Activated naive CD8-positive, alpha-beta T cell treated with anti-CD3 and anti-CD28 coated beads for 36 hours (primary cell): ENCODE results near the gene APPBP2. TPM values are rescaled to one million over a fixed set of nuclear protein-coding genes. Genes with fewer than 3 reads are reported as not detected.
"Not testable (repeated sequence)": the region's sequence is repeated elsewhere in the genome, so short reads cannot be mapped to it uniquely, and the experiment has no call there.

Experiments used
- DNase-seq: peaks from one replicate; pipeline ENCODE4 v3.0.0; 2021
- H3K27ac Mint-ChIP-seq: one replicate; pipeline ENCODE4 v1.8.0; 2022; ENCODE audit warnings: mild to moderate bottlenecking, moderate library complexity, mixed read lengths
- H3K27me3 Mint-ChIP-seq: one replicate; pipeline ENCODE4 v1.8.0; 2022; ENCODE audit warnings: mild to moderate bottlenecking, mixed read lengths
- H3K36me3 Mint-ChIP-seq: one replicate; pipeline ENCODE4 v1.8.0; 2021; ENCODE audit warnings: mild to moderate bottlenecking, mixed read lengths
- H3K4me1 Mint-ChIP-seq: one replicate; pipeline ENCODE4 v1.8.0; 2021; ENCODE audit warnings: mixed read lengths
- H3K4me3 Mint-ChIP-seq: one replicate; pipeline ENCODE4 v1.8.0; 2022; ENCODE audit warnings: mild to moderate bottlenecking, moderate library complexity, mixed read lengths
- H3K9me3 Mint-ChIP-seq: one replicate; pipeline ENCODE4 v1.8.0; 2022; ENCODE audit warnings: mixed read lengths
- total RNA-seq, 2 experiments: library from RNA; stranded (reverse); gene quantifications; one replicate each; pipeline ENCODE4 v1.2.3, GENCODE V29; 2021

The APPBP2 gene
- total RNA-seq, 2 experiments from 2014 or later = 21.8 to 23.5 TPM

GRCh38 chr17:60523822-60524221 is 2.2 kb downstream of the APPBP2 start:
- DNase-seq = no peak
- H3K27ac Mint-ChIP-seq = no peak overlapping the region
- peaks cover 27% of the 10 kb centered on the region for H3K4me1 Mint-ChIP-seq
- H3K27me3 Mint-ChIP-seq = no peaks in the 10 kb centered on the region
- H3K9me3 Mint-ChIP-seq = no peaks in the 10 kb centered on the region
- peaks cover 5% of the 10 kb centered on the region for H3K36me3 Mint-ChIP-seq
- peak overlapping the region; percentile 99 for H3K4me3 Mint-ChIP-seq

DNA sequence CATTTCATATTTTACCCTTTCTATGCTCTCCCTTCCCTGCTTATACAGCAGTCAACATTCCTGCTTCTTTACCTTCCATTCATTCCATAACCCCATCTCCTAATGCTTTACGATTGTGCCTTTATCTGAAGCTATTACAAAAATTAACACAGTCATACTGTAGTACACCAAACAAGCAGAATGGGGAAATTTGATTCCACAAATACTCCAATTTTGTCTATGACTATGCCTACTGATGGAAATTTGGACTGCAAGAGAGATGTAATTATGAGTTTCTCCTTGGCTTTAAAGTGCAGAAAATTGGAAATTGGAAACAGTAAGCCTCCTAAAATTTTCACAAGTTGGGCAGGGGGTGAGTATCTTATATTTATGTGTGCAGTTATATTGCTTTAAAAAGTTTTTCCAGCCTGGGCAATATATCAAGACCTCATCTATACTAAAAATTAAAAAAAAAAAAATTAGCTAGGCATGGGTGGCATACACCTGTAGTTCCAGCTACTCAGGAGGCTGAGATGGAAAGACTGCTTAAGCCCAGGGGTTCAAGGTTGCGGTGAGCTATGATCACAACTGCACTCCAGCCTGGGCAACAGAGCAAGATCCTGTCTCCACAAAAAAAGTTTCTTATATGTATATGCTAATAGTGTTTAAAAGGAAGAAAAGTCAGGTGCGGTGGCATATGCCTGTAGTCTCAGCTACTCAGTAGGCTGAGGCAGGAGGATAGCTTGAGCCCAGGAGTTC is 3.0 kb downstream of the APPBP2 start:
- DNase-seq = no peak
- peaks cover 34% of the 10 kb centered on the region for H3K4me1 Mint-ChIP-seq
- H3K27me3 Mint-ChIP-seq = no peaks in the 10 kb centered on the region
- H3K36me3 Mint-ChIP-seq = peaks cover 6% of the 10 kb centered on the region
- H3K27ac Mint-ChIP-seq = no peak overlapping the region
- no peaks in the 10 kb centered on the region for H3K9me3 Mint-ChIP-seq
- H3K4me3 Mint-ChIP-seq = no peak overlapping the region

GRCh38 chr17:60519795-60520194 is 6.2 kb downstream of the APPBP2 start:
- H3K36me3 Mint-ChIP-seq = peaks cover 15% of the 10 kb centered on the region
- H3K4me3 Mint-ChIP-seq = no peak overlapping the region
- H3K27me3 Mint-ChIP-seq = no peaks in the 10 kb centered on the region
- H3K4me1 Mint-ChIP-seq = peaks cover 34% of the 10 kb centered on the region
- no peaks in the 10 kb centered on the region for H3K9me3 Mint-ChIP-seq
- DNase-seq = no peak
- H3K27ac Mint-ChIP-seq = no peak overlapping the region

DNA sequence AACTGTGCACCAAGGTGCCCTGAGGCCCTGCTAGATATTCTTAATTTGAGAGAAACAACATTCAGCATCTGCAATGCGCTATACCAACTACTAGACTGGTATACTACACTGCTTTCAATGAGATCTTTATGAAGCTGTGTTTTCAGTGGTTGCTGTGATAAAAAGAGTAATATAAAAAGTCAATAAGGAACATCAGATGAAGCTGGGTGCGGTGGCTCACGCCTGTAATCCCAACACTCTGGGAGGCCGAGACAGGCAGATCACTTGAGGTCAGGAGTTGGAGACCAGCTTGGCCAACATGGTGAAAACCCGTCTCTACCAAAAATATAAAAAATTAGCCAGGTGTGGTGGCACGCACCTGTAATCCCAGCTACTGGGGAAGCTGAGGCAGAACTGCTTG is 10.4 kb downstream of the APPBP2 start:
- Mint-ChIP-seq H3K4me1 (peaks cover 22% of the 10 kb centered on the region), H3K36me3 (peaks cover 32% of the 10 kb centered on the region)
- not testable (repeated sequence) for H3K27ac Mint-ChIP-seq, H3K9me3 Mint-ChIP-seq, DNase-seq, H3K4me3 Mint-ChIP-seq, H3K27me3 Mint-ChIP-seq

DNA sequence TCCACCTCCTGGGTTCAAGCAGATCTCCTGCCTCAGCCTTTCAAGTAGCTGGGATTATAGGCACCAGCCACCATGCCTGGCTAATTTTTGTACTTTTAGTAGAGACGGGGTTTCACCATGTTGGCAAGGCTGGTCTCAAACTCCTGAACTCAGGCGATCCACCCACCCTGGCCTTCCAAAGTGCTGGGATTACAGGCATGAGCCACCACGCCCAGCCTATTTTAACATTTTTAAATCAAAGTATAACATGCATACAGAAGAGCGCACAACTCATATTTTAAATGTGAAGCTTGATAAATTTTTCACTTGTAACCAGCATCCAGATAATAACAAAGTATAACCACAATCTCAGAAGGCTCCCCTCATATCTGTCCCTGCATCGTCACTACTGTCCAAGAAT is 10.8 kb downstream of the APPBP2 start:
- not testable (repeated sequence) for H3K27ac Mint-ChIP-seq, H3K4me3 Mint-ChIP-seq, H3K27me3 Mint-ChIP-seq, DNase-seq, H3K9me3 Mint-ChIP-seq
- peaks cover 20% of the 10 kb centered on the region for H3K4me1 Mint-ChIP-seq
- peaks cover 32% of the 10 kb centered on the region for H3K36me3 Mint-ChIP-seq

DNA sequence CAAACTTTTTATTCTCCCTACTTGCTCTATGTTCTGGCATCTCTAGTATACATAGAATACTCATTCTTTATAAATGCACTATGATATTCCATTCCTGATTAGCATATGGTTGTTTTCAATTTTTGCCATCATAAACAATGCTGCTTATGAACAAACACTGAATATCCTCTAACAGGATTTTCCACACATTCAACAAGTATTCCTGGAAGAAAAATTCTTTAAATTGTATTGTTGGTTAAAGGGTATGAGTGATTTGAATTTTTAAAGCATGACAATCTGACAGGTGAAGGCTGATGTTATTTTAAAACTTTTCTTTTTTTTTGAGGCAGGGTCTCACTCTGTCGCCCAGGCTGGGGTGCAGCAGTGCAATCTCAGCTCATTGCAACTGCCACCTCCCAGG is 11.5 kb downstream of the APPBP2 start:
- peaks cover 22% of the 10 kb centered on the region for H3K4me1 Mint-ChIP-seq
- no peaks in the 10 kb centered on the region for H3K9me3 Mint-ChIP-seq
- no peak overlapping the region for H3K4me3 Mint-ChIP-seq
- DNase-seq = no peak
- H3K27me3 Mint-ChIP-seq = no peaks in the 10 kb centered on the region
- no peak overlapping the region for H3K27ac Mint-ChIP-seq
- peaks cover 32% of the 10 kb centered on the region for H3K36me3 Mint-ChIP-seq

DNA sequence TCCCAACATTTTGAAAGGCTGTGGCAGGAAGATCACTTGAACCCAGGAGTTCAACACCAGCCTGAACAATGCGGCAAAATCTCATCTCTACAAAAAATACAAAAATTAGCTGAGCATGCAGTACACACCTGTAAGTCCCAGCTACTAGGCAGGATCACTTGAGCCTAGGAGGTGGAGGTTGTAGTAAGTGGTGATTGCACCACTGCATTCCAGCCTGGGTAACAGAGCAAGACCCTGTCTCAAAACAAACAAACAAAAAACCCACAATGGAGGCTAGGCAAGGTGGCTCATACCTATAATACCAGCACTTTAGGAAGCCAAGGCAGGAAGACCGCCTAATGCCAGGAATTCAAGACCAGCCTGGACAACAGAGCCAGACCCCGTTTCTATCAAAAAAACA is 12.0 kb downstream of the APPBP2 start:
- H3K9me3 Mint-ChIP-seq = no peaks in the 10 kb centered on the region
- H3K36me3 Mint-ChIP-seq = peaks cover 32% of the 10 kb centered on the region
- no peak overlapping the region for H3K4me3 Mint-ChIP-seq
- H3K4me1 Mint-ChIP-seq = peaks cover 24% of the 10 kb centered on the region
- no peak for DNase-seq
- H3K27me3 Mint-ChIP-seq = no peaks in the 10 kb centered on the region
- no peak overlapping the region for H3K27ac Mint-ChIP-seq

- H3K36me3 Mint-ChIP-seq = peaks cover 31% of the 10 kb centered on the region
- H3K4me3 Mint-ChIP-seq = no peak overlapping the region
- no peaks in the 10 kb centered on the region for H3K9me3 Mint-ChIP-seq
- H3K4me1 Mint-ChIP-seq = peaks cover 22% of the 10 kb centered on the region
- no peaks in the 10 kb centered on the region for H3K27me3 Mint-ChIP-seq
- DNase-seq = no peak
- no peak overlapping the region for H3K27ac Mint-ChIP-seq
Measured at GRCh38 chr17:60513014-60513413, 13.0 kb downstream of the APPBP2 start.

DNA sequence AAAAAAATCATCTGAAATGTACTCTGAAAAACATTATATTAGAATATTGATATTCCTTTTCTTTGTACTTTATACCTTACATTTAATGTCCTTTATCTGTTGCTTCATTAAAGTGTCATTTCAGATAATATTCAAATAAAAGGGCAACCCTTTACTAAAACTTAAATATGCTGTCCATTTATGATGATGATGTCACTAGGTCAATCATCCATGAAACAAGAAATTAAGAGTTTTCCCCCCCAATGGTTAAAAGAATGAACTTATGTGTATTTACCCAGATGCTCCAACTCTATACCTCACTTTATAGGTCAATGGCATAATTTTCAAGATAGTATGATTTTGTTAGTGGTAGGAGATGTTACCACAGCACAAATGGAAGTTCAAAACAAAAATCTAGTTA is 15.3 kb downstream of the APPBP2 start:
- H3K27me3 Mint-ChIP-seq = no peaks in the 10 kb centered on the region
- peaks cover 23% of the 10 kb centered on the region for H3K36me3 Mint-ChIP-seq
- H3K27ac Mint-ChIP-seq = no peak overlapping the region
- H3K4me3 Mint-ChIP-seq = no peak overlapping the region
- no peaks in the 10 kb centered on the region for H3K9me3 Mint-ChIP-seq
- peaks cover 25% of the 10 kb centered on the region for H3K4me1 Mint-ChIP-seq
- no peak for DNase-seq

GRCh38 chr17:60510031-60510430 is 16.0 kb downstream of the APPBP2 start:
- Mint-ChIP-seq H3K9me3 (no peaks in the 10 kb centered on the region), H3K4me1 (peaks cover 29% of the 10 kb centered on the region), H3K27me3 (no peaks in the 10 kb centered on the region), H3K36me3 (peaks cover 23% of the 10 kb centered on the region), H3K4me3 (no peak overlapping the region), H3K27ac (no peak overlapping the region)
- no peak for DNase-seq

DNA sequence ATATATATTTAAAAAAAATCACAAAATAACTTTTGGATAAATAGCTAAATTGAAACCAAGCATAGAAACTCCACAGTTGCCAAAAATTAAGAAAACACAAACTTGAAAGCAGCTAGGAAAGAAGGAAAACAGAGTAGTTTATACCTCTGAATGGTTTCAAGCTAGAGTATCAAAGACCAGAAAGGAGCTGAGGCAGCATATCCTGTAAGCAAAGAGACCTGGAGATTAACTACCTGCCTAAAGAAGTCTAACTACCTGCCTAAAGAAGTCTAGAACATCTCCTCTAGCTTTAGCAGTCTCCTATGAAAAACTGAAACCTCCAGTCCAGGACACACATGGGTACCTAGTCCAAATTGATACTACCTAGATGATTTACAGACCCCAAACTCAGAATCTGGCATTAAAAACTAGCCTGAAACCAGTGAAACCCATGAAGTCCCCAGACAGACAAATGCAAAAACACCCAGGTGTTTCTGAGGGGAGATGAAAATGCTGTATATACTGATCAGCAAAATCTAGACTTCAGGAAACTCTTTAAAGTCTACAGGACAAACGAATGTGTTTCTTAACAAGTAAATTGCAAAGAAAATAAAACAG is 17.6 kb downstream of the APPBP2 start:
- no peak for DNase-seq
- H3K27me3 Mint-ChIP-seq = no peaks in the 10 kb centered on the region
- H3K9me3 Mint-ChIP-seq = no peaks in the 10 kb centered on the region
- H3K4me1 Mint-ChIP-seq = peaks cover 29% of the 10 kb centered on the region
- peaks cover 18% of the 10 kb centered on the region for H3K36me3 Mint-ChIP-seq
- H3K4me3 Mint-ChIP-seq = no peak overlapping the region
- H3K27ac Mint-ChIP-seq = no peak overlapping the region

DNA sequence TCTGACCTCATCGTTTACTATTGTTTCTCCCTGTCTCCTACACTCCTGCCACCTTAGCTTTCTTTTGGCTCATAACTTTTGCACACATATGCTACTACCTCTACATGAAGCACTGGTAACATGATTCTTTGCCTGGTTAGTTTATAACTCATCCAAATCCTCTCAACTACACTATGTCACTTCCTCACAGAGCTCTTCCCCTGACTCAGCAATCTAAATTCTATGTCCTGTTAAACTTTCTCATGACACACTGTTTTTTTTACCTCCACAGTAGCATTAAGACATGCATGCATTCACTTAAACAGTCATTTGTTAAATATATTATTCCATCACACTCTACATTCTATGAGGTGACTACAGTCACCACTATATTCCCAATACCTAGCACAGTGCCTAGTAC is 19.7 kb downstream of the APPBP2 start:
- no peak for DNase-seq
- Mint-ChIP-seq H3K9me3 (no peaks in the 10 kb centered on the region), H3K4me3 (no peak overlapping the region), H3K27ac (peak overlapping the region; percentile 6), H3K27me3 (no peaks in the 10 kb centered on the region), H3K4me1 (peaks cover 27% of the 10 kb centered on the region), H3K36me3 (peaks cover 15% of the 10 kb centered on the region)

DNA sequence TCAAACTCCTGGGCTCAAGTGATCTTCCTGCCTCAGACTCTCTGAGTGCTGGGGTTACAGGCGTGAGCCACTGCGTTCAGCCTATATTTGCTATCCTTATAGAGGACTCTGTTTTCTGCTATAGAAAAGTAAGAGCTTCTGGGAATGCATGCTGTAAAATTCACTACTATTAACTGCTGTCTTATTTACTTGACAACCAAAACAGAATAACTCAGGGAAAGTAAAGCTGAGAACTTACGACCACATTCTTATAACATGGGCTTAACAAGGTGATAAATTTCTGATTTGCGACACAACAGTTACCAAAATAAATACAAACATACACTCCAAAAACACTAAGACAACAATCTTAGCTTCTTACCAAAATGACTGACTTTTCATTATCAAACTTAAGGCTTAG is 23.9 kb downstream of the APPBP2 start:
- H3K27me3 Mint-ChIP-seq = no peaks in the 10 kb centered on the region
- peaks cover 13% of the 10 kb centered on the region for H3K4me1 Mint-ChIP-seq
- no peak for DNase-seq
- H3K4me3 Mint-ChIP-seq = no peak overlapping the region
- no peak overlapping the region for H3K27ac Mint-ChIP-seq
- peaks cover 19% of the 10 kb centered on the region for H3K36me3 Mint-ChIP-seq
- no peaks in the 10 kb centered on the region for H3K9me3 Mint-ChIP-seq

GRCh38 chr17:60501589-60501988 is 24.5 kb downstream of the APPBP2 start:
- no peaks in the 10 kb centered on the region for H3K9me3 Mint-ChIP-seq
- peaks cover 23% of the 10 kb centered on the region for H3K36me3 Mint-ChIP-seq
- DNase-seq = no peak
- H3K4me1 Mint-ChIP-seq = peaks cover 13% of the 10 kb centered on the region
- H3K27me3 Mint-ChIP-seq = no peaks in the 10 kb centered on the region
- no peak overlapping the region for H3K4me3 Mint-ChIP-seq
- H3K27ac Mint-ChIP-seq = no peak overlapping the region

DNA sequence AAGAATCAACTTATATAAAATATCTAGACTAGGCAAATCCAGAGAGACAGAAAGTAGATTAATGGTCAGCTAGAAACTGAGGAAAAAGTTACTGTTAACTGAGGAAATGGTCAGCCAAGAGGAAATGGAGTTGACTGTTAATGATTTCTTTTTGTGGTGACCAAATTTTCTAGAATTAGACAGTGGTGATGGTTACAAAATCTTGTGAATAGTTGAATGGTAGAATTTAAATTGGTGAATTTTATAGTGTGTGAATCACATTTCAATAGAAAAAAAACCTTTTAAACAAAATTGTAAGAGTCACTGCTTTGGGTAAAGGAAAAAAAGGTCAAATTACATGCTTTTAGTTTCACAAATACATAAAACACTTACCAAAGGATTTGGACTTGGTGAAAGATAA is 30.0 kb downstream of the APPBP2 start:
- H3K27ac Mint-ChIP-seq = no peak overlapping the region
- no peak overlapping the region for H3K4me3 Mint-ChIP-seq
- peaks cover 1% of the 10 kb centered on the region for H3K4me1 Mint-ChIP-seq
- DNase-seq = no peak
- peaks cover 10% of the 10 kb centered on the region for H3K9me3 Mint-ChIP-seq
- H3K27me3 Mint-ChIP-seq = no peaks in the 10 kb centered on the region
- peaks cover 62% of the 10 kb centered on the region for H3K36me3 Mint-ChIP-seq

DNA sequence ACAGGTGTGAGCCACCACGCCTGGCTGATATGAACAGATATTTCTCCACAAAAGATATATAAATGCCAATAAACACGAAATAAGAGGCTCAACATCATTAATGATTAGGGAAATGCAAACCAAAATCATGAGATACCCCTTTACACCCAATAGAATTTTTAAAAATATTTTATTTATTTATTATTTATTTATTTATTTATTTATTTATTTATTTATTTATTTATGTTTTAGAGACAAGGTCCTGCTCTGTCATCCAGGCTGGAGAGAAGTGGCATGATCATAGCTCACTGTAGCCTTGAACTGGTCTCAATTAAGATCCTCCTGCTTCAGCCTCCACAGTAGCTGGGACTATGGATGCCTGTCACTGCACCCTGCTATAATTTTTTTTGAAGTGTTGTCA is 30.8 kb downstream of the APPBP2 start:
- no peak for DNase-seq
- Mint-ChIP-seq H3K27me3 (no peaks in the 10 kb centered on the region), H3K36me3 (peaks cover 69% of the 10 kb centered on the region), H3K4me1 (peaks cover 1% of the 10 kb centered on the region), H3K4me3 (no peak overlapping the region), H3K27ac (no peak overlapping the region), H3K9me3 (peaks cover 14% of the 10 kb centered on the region)
